Natural killer cell treated with Interleukin-12 subunit alpha and Interleukin-12 subunit beta and Interleukin-15 and Interleukin-18, amount 100 ng/mL, for 72 hours (primary cell): ENCODE data around the gene PTPN13. TPM values are rescaled to one million over a fixed set of nuclear protein-coding genes. Genes with fewer than 3 reads are reported as not detected.

Source experiments
- ATAC-seq, 2 donors: fragments of 150-1000 bp; cut with Tn5 transposase in 1 of 2; sonication (Bioruptor Pico), chemical (Tn5 transposase) in 1 of 2; 2 replicates each; pipeline ENCODE4 v1.10.0; 2021
- DNase-seq: peaks from one replicate; pipeline ENCODE4 v3.0.0; 2022; ENCODE audit warnings: low spot score
- H3K27ac Mint-ChIP-seq, 2 donors: 1 replicate in 1 of 2; 2 replicates in 1 of 2; pipeline ENCODE4 v1.8.0; 2022; ENCODE audit warnings: mixed read lengths in 2 of 2, mild to moderate bottlenecking in 1 of 2, moderate library complexity in 1 of 2
- H3K27me3 Mint-ChIP-seq, 2 donors: 1 replicate in 1 of 2; 2 replicates in 1 of 2; pipeline ENCODE4 v1.8.0; 2022; ENCODE audit warnings: mixed read lengths in 2 of 2
- H3K36me3 Mint-ChIP-seq: one replicate; pipeline ENCODE4 v1.8.0; 2022; ENCODE audit warnings: mixed read lengths
- H3K4me1 Mint-ChIP-seq, 2 donors: 1 replicate in 1 of 2; 2 replicates in 1 of 2; pipeline ENCODE4 v1.8.0; 2022; ENCODE audit warnings: low read depth in 2 of 2, mixed read lengths in 2 of 2, mild to moderate bottlenecking in 1 of 2
- H3K4me3 Mint-ChIP-seq: one replicate; pipeline ENCODE4 v1.8.0; 2022; ENCODE audit warnings: mixed read lengths
- H3K9me3 Mint-ChIP-seq: 2 replicates; pipeline ENCODE4 v1.8.0; 2022; ENCODE audit warnings: mixed read lengths
- total RNA-seq, 2 donors: library from RNA; stranded (reverse); gene quantifications; one replicate each; pipeline ENCODE4 v1.2.3, GENCODE V29; 2022

The PTPN13 gene
- total RNA-seq, 2 donors from 2014 or later, result 1.5 to 2.1 TPM

- Mint-ChIP-seq H3K9me3 (no peaks in the 10 kb centered on the region), H3K27me3 (no peaks in the 10 kb centered on the region), H3K4me3 (no peak overlapping the region), H3K4me1 (no peaks in the 10 kb centered on the region), H3K36me3 (no peaks in the 10 kb centered on the region), H3K27ac (no peak overlapping the region)
- no peak for DNase-seq
- no peak for ATAC-seq
Measured at GRCh38 chr4:86744570-86744969, 150.5 kb downstream of the PTPN13 start.

- Mint-ChIP-seq H3K36me3 (no peaks in the 10 kb centered on the region), H3K27ac (no peak overlapping the region), H3K9me3 (no peaks in the 10 kb centered on the region), H3K4me1 (no peaks in the 10 kb centered on the region), H3K4me3 (no peak overlapping the region), H3K27me3 (no peaks in the 10 kb centered on the region)
- ATAC-seq (no peak), DNase-seq (no peak)
Measured at GRCh38 chr4:86749121-86749520, 155.0 kb downstream of the PTPN13 start.

GRCh38 chr4:86755388-86755787 is 161.3 kb downstream of the PTPN13 start:
- Mint-ChIP-seq H3K9me3 (no peaks in the 10 kb centered on the region), H3K27me3 (peaks cover 0 to 7% of the 10 kb centered on the region in 2 donors), H3K4me3 (no peak overlapping the region), H3K27ac (no peak overlapping the region), H3K4me1 (no peaks in the 10 kb centered on the region), H3K36me3 (no peaks in the 10 kb centered on the region)
- no peak for DNase-seq
- ATAC-seq, result no peak

GRCh38 chr4:86757468-86757867 is 163.4 kb downstream of the PTPN13 start:
- ATAC-seq (no peak), DNase-seq (no peak)
- Mint-ChIP-seq H3K4me3 (no peak overlapping the region), H3K36me3 (no peaks in the 10 kb centered on the region), H3K9me3 (no peaks in the 10 kb centered on the region), H3K27ac (no peak overlapping the region), H3K4me1 (no peaks in the 10 kb centered on the region), H3K27me3 (peaks cover 0 to 7% of the 10 kb centered on the region in 2 donors)

GRCh38 chr4:86759298-86759697 is 165.2 kb downstream of the PTPN13 start:
- Mint-ChIP-seq H3K27ac (no peak overlapping the region), H3K36me3 (no peaks in the 10 kb centered on the region), H3K4me3 (no peak overlapping the region), H3K9me3 (no peaks in the 10 kb centered on the region), H3K4me1 (no peaks in the 10 kb centered on the region), H3K27me3 (peaks cover 0 to 7% of the 10 kb centered on the region in 2 donors)
- ATAC-seq, result no peak
- DNase-seq, result no peak

- no peak overlapping the region for H3K27ac Mint-ChIP-seq
- no peak overlapping the region for H3K4me3 Mint-ChIP-seq
Measured at GRCh38 chr4:86762649-86763048, 168.5 kb downstream of the PTPN13 start.

GRCh38 chr4:86769794-86770193 is 175.7 kb downstream of the PTPN13 start:
- no peak for ATAC-seq
- no peaks in the 10 kb centered on the region for H3K27me3 Mint-ChIP-seq

More at GRCh38 chr4:86762649-86763048, 168.5 kb downstream of the PTPN13 start:
- H3K27me3 Mint-ChIP-seq, result no peaks in the 10 kb centered on the region
- no peak for ATAC-seq
- no peaks in the 10 kb centered on the region for H3K4me1 Mint-ChIP-seq
- no peaks in the 10 kb centered on the region for H3K36me3 Mint-ChIP-seq
- H3K9me3 Mint-ChIP-seq, result no peaks in the 10 kb centered on the region
- DNase-seq, result no peak

GRCh38 chr4:86771141-86771540 is 177.0 kb downstream of the PTPN13 start:
- no peaks in the 10 kb centered on the region for H3K27me3 Mint-ChIP-seq
- no peak for ATAC-seq

More at GRCh38 chr4:86769794-86770193, 175.7 kb downstream of the PTPN13 start:
- no peak overlapping the region for H3K27ac Mint-ChIP-seq
- no peaks in the 10 kb centered on the region for H3K4me1 Mint-ChIP-seq
- peaks cover 3% of the 10 kb centered on the region for H3K9me3 Mint-ChIP-seq
- H3K4me3 Mint-ChIP-seq, result no peak overlapping the region
- no peak for DNase-seq
- H3K36me3 Mint-ChIP-seq, result no peaks in the 10 kb centered on the region

GRCh38 chr4:86775061-86775460 is 180.9 kb downstream of the PTPN13 start:
- no peak overlapping the region for H3K27ac Mint-ChIP-seq
- no peak overlapping the region for H3K4me3 Mint-ChIP-seq
- no peak for DNase-seq
- peaks cover 2% of the 10 kb centered on the region for H3K9me3 Mint-ChIP-seq
- H3K27me3 Mint-ChIP-seq, result no peaks in the 10 kb centered on the region
- no peak for ATAC-seq
- H3K4me1 Mint-ChIP-seq, result no peaks in the 10 kb centered on the region
- H3K36me3 Mint-ChIP-seq, result no peaks in the 10 kb centered on the region

More at GRCh38 chr4:86771141-86771540, 177.0 kb downstream of the PTPN13 start:
- Mint-ChIP-seq H3K36me3 (no peaks in the 10 kb centered on the region), H3K9me3 (peaks cover 3% of the 10 kb centered on the region), H3K4me1 (no peaks in the 10 kb centered on the region), H3K27ac (no peak overlapping the region), H3K4me3 (no peak overlapping the region)
- DNase-seq, result no peak

GRCh38 chr4:86778175-86778574 is 184.1 kb downstream of the PTPN13 start:
- H3K36me3 Mint-ChIP-seq, result no peaks in the 10 kb centered on the region

GRCh38 chr4:86788826-86789225 is 194.7 kb downstream of the PTPN13 start:
- Mint-ChIP-seq H3K4me1 (no peaks in the 10 kb centered on the region), H3K36me3 (no peaks in the 10 kb centered on the region), H3K9me3 (peaks cover 5% of the 10 kb centered on the region), H3K4me3 (no peak overlapping the region), H3K27ac (no peak overlapping the region), H3K27me3 (no peaks in the 10 kb centered on the region)
- no peak for DNase-seq
- no peak for ATAC-seq

More at GRCh38 chr4:86778175-86778574, 184.1 kb downstream of the PTPN13 start:
- DNase-seq (no peak), ATAC-seq (no peak)
- Mint-ChIP-seq H3K9me3 (peaks cover 2% of the 10 kb centered on the region), H3K27me3 (no peaks in the 10 kb centered on the region), H3K27ac (no peak overlapping the region), H3K4me1 (no peaks in the 10 kb centered on the region), H3K4me3 (no peak overlapping the region)

GRCh38 chr4:86791126-86791525 is 197.0 kb downstream of the PTPN13 start:
- ATAC-seq (no peak), DNase-seq (no peak)
- Mint-ChIP-seq H3K27ac (no peak overlapping the region), H3K9me3 (peaks cover 8% of the 10 kb centered on the region), H3K36me3 (no peaks in the 10 kb centered on the region), H3K4me1 (no peaks in the 10 kb centered on the region), H3K4me3 (no peak overlapping the region), H3K27me3 (no peaks in the 10 kb centered on the region)

GRCh38 chr4:86809809-86810208 is 215.7 kb downstream of the PTPN13 start:
- ATAC-seq (no peak), DNase-seq (no peak)
- H3K27ac Mint-ChIP-seq, result no peak overlapping the region
- H3K4me1 Mint-ChIP-seq, result no peaks in the 10 kb centered on the region
- H3K4me3 Mint-ChIP-seq, result no peak overlapping the region
- H3K36me3 Mint-ChIP-seq, result no peaks in the 10 kb centered on the region
- H3K9me3 Mint-ChIP-seq, result peaks cover 3% of the 10 kb centered on the region
- H3K27me3 Mint-ChIP-seq, result no peaks in the 10 kb centered on the region

- no peaks in the 10 kb centered on the region for H3K27me3 Mint-ChIP-seq
- ATAC-seq (no peak), DNase-seq (no peak)
- H3K27ac Mint-ChIP-seq, result no peak overlapping the region
- peaks cover 3% of the 10 kb centered on the region for H3K9me3 Mint-ChIP-seq
- no peaks in the 10 kb centered on the region for H3K4me1 Mint-ChIP-seq
- H3K4me3 Mint-ChIP-seq, result no peak overlapping the region
- H3K36me3 Mint-ChIP-seq, result no peaks in the 10 kb centered on the region
Measured at GRCh38 chr4:86810847-86811246, 216.7 kb downstream of the PTPN13 start.

GRCh38 chr4:86815653-86816052 is 221.5 kb downstream of the PTPN13 start:
- Mint-ChIP-seq H3K4me1 (no peaks in the 10 kb centered on the region), H3K27me3 (no peaks in the 10 kb centered on the region), H3K36me3 (no peaks in the 10 kb centered on the region), H3K9me3 (peaks cover 6% of the 10 kb centered on the region), H3K27ac (no peak overlapping the region), H3K4me3 (no peak overlapping the region)
- ATAC-seq (no peak), DNase-seq (no peak)
